Inflammatory macrophage treated with lipopolysaccharide for 1 hour (primary cell): Measurements from ENCODE around the gene CDC42BPG.

Experiments used
- DNase-seq, 2 donors: peaks; one replicate each; pipeline ENCODE4 v3.0.0-alpha.2; 2020 to 2022

CDC42BPG gene

DNA sequence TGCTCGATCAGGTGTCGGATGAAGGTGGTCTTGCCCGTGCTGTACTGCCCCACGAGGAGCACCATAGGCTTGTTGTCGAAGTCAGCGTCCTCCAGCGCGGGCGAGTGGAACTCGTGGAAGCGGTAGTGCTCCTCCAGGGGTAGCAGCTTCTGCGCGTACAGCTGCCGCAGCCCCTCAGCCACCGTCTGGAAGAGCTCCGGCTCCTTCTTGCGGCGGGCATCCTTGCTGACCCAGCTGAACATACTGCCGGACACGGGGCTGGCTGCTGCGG is 33.7 kb upstream of the CDC42BPG start:
- DNase-seq = no peak

DNA sequence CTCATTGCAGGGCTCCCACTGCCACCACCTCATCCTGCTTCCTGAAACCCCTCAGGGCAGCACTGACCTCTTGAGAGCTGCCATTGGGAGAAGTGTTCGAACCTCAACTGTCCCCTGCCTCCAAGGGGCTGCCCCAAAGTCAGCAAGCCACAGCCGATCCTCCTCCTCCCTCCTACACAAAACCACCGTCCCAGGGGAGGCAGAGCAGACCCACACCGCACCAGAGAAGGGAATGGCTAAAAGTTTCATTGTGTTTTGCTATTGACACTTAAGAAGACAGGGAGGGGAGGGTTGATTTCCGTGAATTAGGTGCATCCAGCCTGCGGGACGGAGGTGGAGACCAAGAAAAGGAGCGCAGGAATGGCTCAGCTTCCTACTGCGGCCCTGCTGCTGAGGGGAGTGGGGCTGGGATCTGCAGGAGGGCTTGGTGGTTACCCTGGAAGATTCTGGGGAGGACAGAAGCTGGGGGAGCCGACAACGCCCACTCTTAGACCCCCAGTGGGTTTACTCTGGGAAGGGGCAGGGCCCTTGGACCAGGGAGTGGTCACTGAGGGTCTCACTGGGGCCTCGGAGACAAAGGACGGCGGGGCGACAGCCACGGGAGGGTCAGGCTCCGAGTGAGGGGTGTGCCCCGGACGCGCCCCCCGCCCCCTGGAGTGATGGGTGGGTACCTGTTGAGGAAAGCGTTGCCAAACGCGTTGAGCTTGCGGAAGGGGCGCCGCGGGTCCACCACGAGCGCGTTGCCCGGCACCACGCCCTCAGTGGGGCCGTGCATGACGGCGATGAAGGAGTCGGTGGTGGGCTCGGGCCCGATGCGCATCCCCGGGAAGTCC is 33.2 kb upstream of the CDC42BPG start:
- peak; percentile 70 to 72 for DNase-seq

- no peak for DNase-seq
Observed at GRCh38 chr11:64876835-64877341, 32.4 kb upstream of the CDC42BPG start.

DNA sequence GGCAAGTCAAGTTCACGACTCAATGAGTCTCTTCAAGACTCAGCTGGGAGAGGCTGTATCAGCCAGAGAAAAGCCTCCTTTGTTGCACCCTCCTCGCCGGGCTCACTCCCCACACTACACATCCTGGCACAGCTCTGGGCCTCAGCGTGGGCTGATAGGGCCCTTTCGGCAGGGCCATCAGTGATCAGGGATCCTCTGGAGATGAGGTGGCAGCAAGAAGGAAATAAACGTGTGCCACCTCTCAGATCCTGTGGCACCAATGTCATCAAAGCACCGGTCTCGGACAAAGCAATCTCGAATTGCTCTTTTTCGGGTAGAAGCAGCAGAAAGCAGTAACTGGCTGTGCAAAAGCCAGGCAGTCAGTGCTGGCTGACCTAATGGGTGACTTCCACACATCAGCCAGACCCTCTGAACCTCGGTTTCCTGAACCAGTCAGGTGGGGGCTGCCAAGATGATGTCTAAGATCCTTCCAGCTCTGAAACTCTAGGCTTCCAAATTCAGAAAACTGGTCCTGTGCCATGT is 31.8 kb upstream of the CDC42BPG start:
- DNase-seq = no peak

GRCh38 chr11:64875369-64876228 is 31.1 kb upstream of the CDC42BPG start:
- no peak for DNase-seq

DNA sequence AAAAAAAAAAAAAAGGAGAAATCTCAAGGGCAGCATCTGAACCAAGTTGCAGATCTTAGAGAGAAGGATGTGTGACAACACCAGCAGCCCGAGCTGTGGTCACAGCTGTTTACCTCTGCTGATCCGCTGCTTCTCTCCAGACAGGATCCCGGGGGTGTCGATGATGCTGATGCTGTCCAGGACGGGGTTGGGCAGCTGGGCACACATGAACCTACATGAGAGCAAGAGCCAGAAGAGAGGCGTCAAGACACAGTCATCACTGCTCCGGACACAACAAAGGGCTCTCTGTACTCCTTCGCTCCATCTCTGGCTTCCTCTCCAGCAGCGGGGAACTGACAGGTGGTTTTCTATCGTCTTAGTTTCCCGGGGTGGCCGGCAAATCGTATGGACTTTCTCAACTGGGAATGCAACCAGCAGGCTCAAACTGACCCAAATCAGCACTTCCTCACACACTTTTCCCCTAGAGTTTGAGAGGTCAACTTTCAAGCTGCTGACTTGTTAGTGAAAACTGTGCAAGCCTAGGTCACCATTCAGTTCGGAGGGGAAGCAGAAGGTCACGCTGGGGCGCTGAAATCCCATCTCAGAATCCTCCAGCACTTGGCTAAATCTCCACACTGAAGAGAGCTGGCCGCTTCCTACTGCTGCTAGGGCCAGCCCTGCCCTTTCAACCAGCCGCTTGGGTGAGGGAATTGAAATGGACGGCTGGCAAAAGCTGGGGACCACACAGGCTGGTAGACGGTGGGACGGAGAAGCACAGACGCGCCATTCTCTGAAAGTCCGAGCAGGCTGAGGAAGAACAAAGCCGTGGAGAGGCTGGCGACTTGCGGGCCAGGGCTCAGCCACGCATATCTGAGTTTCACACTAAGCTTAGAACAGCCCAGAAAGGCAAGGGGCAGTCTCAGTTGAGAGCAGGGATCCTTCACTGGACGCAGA is 30.1 kb upstream of the CDC42BPG start:
- DNase-seq = no peak

DNA sequence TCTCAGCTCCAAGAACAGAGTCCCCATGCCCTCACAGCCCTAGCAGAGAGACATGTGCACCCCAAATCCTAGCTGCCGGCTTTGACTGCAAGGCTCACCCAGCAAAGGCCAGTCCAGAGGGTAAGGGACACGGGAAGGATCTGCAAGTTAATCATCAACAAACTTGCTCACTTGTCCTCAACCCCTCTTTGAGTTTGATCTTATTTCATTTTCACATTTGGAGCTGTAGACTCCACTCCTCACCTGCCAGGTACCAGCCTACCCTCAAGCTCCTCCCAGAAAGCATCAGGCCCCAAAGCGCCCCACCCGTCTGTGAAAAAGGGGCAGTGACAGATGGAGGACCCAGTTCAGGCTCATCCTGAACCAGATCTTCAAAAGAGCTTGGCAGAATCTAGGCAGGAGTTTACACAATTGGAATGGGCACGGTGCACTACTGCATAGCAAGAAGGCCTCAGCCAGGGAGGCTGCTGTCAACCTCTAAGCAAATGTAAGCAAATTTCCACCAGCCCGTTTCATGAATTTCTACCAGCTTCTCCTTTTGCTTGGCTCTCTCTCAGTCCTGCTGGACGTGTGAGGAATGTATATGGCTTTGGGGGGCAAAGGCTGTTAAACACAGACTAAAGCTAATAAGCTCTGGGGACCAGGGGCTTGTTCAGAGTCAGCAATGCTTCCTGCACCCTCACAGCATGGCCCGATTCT is 28.5 kb upstream of the CDC42BPG start:
- no peak for DNase-seq

DNA sequence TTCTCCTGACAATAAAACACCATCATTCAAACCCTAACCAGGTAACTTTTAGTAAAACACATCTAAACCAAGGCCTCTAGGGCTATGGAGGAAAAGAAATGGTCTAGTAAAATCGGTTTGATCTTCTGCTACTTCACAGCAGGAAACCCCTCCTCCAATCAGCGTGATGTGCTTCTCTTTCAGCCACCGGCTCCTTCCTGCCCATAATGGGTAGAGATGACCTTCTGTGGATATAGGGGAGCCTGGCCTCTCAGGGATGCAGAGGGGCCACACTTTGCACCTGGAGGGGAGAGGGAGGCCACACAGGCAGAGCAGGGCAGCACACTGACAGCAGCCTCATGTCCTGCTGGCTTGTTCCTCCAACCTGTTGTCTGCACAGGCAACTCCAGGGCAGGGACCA is 27.0 kb upstream of the CDC42BPG start:
- DNase-seq = no peak

- no peak for DNase-seq
Observed at GRCh38 chr11:64870893-64871466, 26.5 kb upstream of the CDC42BPG start.

- DNase-seq = peak; percentile 91 to 94
Observed at GRCh38 chr11:64870176-64870892, 25.9 kb upstream of the CDC42BPG start.

DNA sequence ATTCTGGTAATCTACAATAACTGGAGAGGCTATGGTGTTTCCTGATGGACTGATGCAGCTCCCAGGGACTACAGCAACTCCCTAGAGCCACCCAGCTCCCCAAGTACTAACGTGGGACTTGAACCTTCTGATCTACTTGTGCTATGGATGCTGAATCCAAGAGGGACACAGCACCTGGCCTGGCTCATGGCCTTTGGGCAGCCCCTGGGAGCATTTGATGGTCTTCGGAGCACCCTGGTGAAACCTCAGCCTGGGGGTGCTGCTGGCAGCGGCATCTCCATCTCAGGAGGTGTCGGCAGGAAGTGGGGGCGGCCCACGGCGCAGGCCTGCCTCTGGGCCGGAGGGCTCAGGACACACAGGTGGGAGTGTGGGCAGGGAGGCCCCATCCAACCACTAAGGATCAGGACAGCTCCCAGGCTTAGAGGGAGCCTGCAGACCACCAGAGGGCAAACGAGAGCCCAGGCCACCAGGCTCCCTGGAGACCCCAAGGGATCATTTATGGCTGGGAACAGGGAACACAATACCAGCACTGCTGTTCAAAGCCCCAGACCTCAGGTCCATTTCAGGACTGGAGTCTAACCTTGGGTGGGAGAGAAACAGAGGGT is 25.2 kb upstream of the CDC42BPG start:
- DNase-seq = no peak

- DNase-seq = peak; percentile 85 to 93
Observed at GRCh38 chr11:64868904-64869570, 24.6 kb upstream of the CDC42BPG start.

DNA sequence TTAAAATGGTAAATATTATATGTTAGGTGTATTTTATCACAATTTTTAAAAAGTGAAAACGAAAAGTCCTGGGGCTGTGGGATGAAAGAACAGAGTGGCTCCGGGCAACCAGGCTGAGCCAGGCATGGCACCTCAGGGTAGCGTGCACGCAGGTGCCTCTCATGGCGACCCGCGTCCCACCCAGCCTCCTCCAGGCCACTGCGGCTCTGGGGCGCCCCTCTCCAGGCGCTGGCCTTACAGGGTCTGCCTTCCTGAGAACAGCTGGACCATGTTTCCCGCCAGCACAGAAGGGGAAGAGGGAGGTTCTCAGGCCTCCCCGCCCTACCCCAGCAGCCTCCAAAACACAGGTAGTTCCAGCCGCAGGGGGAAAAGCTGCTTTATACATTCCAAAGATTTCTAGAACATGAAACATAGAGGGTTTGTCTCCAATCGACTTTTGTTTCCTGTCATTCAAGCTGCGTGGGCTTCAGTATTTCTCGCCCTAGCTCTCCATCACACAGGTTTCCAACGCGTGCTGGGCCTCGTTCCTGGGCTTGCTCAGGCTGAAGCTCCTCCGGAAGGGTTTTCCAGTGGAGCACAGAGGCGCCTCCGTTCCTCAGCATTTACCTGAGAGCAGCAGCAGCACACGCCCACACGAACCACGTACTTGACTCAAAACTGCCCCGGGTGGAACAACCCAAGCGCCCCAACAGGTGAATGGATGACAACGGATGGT is 23.5 kb upstream of the CDC42BPG start:
- no peak for DNase-seq

DNA sequence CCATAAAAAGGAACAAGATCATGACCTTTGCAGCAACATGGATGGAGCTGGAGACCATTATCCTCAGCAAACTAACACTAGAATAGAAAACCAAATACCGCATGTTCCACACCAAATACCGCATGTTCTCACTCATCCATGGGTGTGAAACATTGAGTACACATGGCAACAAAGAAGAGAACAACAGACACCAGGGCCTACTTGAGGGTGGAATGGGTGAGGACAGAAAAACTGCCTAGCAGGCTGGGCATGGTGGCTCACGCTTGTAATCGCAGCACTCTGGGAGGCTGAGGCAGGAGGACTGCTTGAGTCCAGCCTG is 21.7 kb upstream of the CDC42BPG start:
- DNase-seq = no peak

DNA sequence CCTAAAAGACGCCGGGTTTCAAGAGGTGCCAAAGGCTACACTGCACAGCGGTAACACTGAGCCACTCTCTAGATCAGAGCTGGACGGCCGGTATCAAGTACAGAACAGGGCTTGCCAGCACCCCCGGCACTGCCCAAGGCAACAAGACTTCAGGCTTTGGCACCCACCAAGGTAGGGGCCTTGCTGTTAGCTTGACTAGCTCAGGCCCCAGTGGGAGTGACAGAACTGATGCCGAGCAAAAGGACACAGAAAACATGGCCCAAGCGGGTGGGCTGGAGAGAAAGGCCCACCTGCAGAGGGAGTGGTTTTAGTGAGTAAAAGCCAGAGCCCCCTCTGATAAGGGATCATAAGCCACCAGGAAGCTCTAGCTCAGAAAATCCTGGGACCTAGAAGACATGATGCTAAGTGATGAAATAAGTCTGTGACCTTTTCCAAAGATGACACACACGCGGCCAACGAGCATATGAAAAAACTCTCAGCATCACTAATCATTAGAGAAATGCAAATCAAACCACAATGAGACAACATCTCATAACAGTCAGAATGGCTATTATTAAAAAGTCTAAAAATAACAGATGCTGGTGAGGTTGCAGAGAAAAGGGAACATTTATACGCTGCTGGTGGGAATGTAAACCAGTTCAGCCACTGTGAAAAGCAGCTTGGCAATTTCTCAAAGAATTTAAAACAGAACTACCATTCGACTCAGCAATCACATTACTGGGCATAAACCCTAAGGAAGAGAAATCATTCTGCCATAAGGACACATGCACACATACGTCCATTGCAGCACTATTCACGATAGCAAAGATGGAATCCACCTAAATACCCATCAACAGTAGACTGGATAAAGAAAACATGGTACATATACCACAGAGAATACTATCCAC is 21.1 kb upstream of the CDC42BPG start:
- DNase-seq = peak; percentile 81 to 90

DNA sequence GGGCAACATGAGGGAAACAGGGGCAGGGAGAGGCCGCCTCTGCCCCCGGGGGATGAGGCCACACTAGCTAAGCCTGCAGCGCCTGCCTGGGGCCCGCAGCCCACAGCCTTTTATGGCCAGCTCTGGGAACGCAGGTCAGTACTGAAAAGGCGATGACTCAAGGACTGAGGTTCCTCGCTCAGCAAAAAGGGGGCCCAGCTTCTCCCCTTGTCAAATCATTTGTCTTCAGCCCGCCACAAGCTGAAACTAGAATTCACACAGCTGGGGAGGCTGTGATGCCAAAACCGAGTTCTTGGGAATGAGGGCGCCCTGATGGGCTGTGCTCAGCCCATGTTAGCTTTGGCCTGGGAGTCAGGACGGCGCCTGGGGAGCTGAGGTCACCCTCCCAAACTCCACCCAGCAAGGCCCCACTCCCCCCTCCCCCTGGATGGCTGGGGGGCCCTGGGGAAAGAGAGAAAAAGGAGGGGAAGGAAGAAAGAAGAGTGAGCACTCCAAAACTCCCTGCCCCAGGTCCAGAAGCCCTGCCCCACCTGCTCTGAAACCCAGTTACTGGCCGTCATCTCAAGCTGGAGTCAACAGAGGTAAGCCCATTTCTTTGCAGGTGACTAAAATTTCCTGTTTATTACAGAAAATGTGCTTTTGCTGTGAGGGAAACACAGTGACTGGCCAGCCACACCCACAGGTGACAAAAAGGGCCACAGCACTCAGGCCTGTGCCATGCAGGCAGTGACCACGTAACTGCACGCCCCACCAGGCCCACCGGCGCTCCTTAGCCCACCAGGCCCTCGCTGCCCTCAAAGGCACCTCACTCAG is 20.2 kb upstream of the CDC42BPG start:
- DNase-seq = no peak

DNA sequence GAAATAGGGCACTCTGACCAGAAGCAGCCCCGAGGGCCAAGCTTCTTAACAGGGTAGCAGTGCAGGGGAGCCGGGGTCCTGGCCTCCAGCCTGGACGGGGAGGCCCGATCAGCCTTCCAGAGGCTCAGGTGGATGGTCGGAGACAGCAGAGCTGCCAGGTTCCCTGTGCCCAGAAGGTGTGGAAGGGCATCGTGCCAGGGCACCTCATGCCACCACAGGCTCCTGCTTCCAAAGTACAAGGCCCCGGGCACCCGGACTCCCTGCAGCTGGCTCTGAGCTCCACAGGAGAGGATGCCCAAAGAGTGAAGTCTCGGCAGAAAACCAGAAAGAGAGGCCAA is 19.7 kb upstream of the CDC42BPG start:
- DNase-seq = no peak
